IMR-90 (cell line): Measurements from ENCODE around the gene SPON1.

Source experiments
- BHLHE40 ChIP-seq: fragments of 150-350 bp; IDR thresholded peaks from 2 replicates; pipeline ENCODE4 v1.6.1; 2016; ENCODE audit warnings: mild to moderate bottlenecking, low read depth, low read length
- CEBPB ChIP-seq: IDR thresholded peaks from 2 replicates; pipeline ENCODE4 v1.6.1; 2012; ENCODE audit warnings: low read depth, low read length, improper control_type of control experiment
- ELK1 ChIP-seq: fragments of 150-350 bp; IDR thresholded peaks from 2 replicates; pipeline ENCODE4 v1.6.1; 2016; ENCODE audit warnings: low read depth, mild to moderate bottlenecking, low read length, moderate library complexity, borderline replicate concordance
- POLR2A ChIP-seq: IDR thresholded peaks from 2 replicates; pipeline ENCODE4 v1.6.1; 2012; ENCODE audit warnings: mild to moderate bottlenecking, low read depth, low read length
- RAD21 ChIP-seq: IDR thresholded peaks from 2 replicates; pipeline ENCODE4 v1.6.1; 2012; ENCODE audit warnings: low read length, improper control_type of control experiment
- RFX5 ChIP-seq: IDR thresholded peaks from 2 replicates; pipeline ENCODE4 v1.8.0; 2012; ENCODE audit warnings: low read depth, mild to moderate bottlenecking, low read length, moderate library complexity
- USF2 ChIP-seq: fragments of 150-350 bp; IDR thresholded peaks from 2 replicates; pipeline ENCODE4 v1.6.1; 2017; ENCODE audit warnings: mild to moderate bottlenecking, antibody characterized with exemption, low read length, low read depth
- TF ChIP-seq, protein P1 (sequence below): conservative IDR thresholded peaks from 2 replicates; pipeline ENCODE4 v1.5.1; 2012; ENCODE audit warnings: mild to moderate bottlenecking, low read depth, low read length, improper control_type of control experiment

DNA sequence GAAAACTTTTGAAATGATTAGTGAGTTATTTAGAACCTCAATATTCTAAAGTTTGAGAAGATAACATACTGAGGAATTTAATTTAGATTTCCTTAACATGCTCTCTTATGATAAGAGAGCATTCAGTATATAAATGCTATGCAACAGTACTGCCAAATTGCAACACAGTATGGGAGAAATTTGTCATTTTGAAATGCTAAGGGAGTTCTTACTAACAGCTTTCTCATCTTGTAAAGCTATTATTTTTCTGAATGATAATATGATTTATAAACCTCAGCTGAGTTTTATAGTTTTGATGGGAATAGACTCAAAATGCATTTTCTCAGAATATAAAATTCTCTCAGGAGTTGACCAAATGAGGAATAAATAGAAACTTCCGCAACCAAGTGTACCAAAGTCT lies 108.4 kb downstream of the SPON1 start:
- TF ChIP-seq RFX5 = no peak
- TF ChIP-seq POLR2A = no peak
- TF ChIP-seq, protein P1, sequence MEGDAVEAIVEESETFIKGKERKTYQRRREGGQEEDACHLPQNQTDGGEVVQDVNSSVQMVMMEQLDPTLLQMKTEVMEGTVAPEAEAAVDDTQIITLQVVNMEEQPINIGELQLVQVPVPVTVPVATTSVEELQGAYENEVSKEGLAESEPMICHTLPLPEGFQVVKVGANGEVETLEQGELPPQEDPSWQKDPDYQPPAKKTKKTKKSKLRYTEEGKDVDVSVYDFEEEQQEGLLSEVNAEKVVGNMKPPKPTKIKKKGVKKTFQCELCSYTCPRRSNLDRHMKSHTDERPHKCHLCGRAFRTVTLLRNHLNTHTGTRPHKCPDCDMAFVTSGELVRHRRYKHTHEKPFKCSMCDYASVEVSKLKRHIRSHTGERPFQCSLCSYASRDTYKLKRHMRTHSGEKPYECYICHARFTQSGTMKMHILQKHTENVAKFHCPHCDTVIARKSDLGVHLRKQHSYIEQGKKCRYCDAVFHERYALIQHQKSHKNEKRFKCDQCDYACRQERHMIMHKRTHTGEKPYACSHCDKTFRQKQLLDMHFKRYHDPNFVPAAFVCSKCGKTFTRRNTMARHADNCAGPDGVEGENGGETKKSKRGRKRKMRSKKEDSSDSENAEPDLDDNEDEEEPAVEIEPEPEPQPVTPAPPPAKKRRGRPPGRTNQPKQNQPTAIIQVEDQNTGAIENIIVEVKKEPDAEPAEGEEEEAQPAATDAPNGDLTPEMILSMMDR = no peak
- no peak for TF ChIP-seq RAD21
- TF ChIP-seq CEBPB = no peak
- TF ChIP-seq BHLHE40 = no peak
- TF ChIP-seq ELK1 = no peak
- no peak for TF ChIP-seq USF2
